Testis (tissue), 3 donors: ENCODE measurements around the gene CPNE7. TPM values are rescaled to one million over a fixed set of nuclear protein-coding genes. Genes with fewer than 3 reads are reported as not detected.

Source experiments
- DNase-seq: peaks from one replicate; pipeline ENCODE4 v3.0.0-alpha.2; 2019
- H3K27ac ChIP-seq, 2 donors: fragments of 200-600 bp; sonication (generic); one replicate each; pipeline ENCODE4 v1.5.1; 2019
- H3K27me3 ChIP-seq: fragments of 200-600 bp; sonication (generic); one replicate; pipeline ENCODE4 v1.5.1; 2019
- H3K36me3 ChIP-seq: fragments of 200-600 bp; sonication (generic); one replicate; pipeline ENCODE4 v1.5.1; 2017; ENCODE audit warnings: low read depth; ENCODE audit errors: missing control alignments
- H3K4me1 ChIP-seq: fragments of 200-600 bp; sonication (generic); one replicate; pipeline ENCODE4 v1.5.1; 2019
- H3K4me3 ChIP-seq, 2 donors: fragments of 200-600 bp; sonication (generic); one replicate each; pipeline ENCODE4 v1.5.1; 2017 to 2019
- H3K9me3 ChIP-seq: fragments of 200-600 bp; sonication (generic); one replicate; pipeline ENCODE4 v1.5.1; 2017
- CTCF ChIP-seq, 3 experiments: fragments of 450-650 bp in 2 of 3; fragments of 200-600 bp in 1 of 3; sonication (generic) in 1 of 3; IDR thresholded peaks; one replicate each; pipeline ENCODE4 v1.5.1; 2016 to 2019; ENCODE audit warnings: antibody characterized with exemption in 3 of 3, mild to moderate bottlenecking in 2 of 3, moderate library complexity in 1 of 3
- POLR2A ChIP-seq: fragments of 450-650 bp; IDR thresholded peaks from one replicate; pipeline ENCODE4 v1.6.1; 2017; ENCODE audit warnings: antibody characterized with exemption, mild to moderate bottlenecking, moderate library complexity
- WGBS, 2 donors: methylation state at CpG; one replicate each; pipeline ENCODE4 v1.1.5; 2018; 5-methylcytosine and 5-hydroxymethylcytosine counted together
- intact Hi-C: fragments of 100-400 bp; cut with DNase I; formaldehyde crosslinking; loops from one replicate; pipeline ENCODE4 v1.15.1; 2023; ENCODE audit warnings: low total_unique reads
- polyA plus RNA-seq: library from polyadenylated mRNA; stranded (reverse); fragments of 350-450 nt; fragmentation: Illumina TruSeq; extraction: RNeasy Lipid Tissue Mini Kit (QIAGEN cat#74804); gene quantifications from one replicate; pipeline ENCODE4 v1.2.3, GENCODE V29; 2014; ENCODE audit warnings: low read depth, low replicate concordance; ENCODE audit not compliant: insufficient read depth
- total RNA-seq, 2 donors: library from RNA; depleted of rRNA; stranded (reverse); fragments of >200 nt; gene quantifications; one replicate each; pipeline ENCODE4 v1.2.3, GENCODE V29; 2016

The CPNE7 gene
- total and polyA plus RNA-seq, 3 donors from 2014 or later: 3.3 to 15.0 (median 12.5) TPM

DNA sequence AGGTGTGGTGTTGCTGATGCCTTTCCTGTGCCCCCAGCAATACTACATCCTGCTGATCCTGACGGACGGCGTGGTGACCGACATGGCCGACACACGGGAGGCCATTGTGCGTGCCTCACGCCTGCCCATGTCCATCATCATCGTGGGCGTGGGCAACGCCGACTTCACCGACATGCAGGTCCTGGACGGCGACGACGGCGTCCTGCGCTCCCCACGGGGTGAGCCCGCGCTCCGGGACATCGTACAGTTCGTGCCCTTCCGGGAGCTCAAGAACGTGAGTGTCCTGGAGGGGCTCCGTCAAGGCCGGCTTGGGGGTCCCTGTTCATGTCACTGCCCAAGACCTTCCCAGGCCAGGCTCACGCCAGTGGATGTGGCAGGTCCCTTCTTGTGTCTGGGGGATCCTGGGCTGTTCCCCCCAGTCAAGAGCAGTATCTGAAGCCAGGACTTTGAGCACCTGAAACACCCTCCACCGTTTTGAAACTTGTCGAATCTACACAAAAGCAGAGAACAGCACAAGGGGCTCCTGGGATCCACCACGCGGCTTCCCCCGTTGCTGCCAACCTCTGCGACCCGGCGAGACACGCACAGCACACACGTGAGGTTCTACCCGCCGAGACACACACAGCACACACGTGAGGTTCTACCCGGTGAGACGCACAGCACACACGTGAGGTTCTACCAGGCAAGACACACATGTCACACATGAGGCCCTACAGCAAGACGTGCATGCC lies 19.9 kb downstream of the CPNE7 start:
- no peak overlapping the region for H3K4me3 ChIP-seq
- intact Hi-C loops: no loop called here
- 92 to 96% methylated on average over 47 of the region's 47 CpGs for WGBS, 2 donors

DNA sequence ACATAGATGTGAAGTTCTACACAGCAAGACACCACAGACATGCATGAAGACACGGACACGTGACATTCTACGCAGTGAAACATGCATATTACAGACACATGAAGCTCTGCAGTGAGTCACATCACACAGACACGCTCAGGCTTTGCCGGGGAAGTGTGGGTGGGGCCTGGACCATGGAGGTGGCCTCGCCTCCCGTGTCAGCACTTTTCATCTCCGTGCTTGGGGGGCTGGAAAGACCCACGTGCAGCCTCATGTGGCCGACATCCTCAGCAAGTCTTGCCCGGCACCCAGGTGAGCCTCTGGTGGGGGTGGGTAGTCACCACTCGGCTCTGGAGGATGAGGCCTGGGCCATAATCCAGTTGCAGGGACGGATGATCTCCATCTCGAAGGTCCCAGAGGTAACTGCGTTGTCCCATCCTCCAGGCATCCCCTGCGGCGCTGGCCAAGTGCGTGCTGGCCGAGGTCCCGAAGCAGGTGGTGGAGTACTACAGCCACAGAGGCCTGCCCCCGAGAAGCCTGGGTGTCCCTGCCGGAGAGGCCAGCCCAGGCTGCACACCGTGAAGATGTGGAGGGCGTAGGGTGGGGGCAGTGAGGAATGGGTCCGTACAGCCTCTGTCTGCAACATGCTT lies 20.6 kb downstream of the CPNE7 start:
- DNase-seq: no peak
- 91 to 95% methylated on average over 16 to 25 of the region's 25 CpGs for WGBS, 2 donors
- intact Hi-C loops: no loop called here
- TF ChIP-seq CTCF (IDR thresholded peaks at IDR 0.05) (no peak), POLR2A (no peak)
- no peak overlapping the region for H3K4me3 ChIP-seq
- no peaks in the 10 kb centered on the region for H3K27me3 ChIP-seq
- no peaks in the 10 kb centered on the region for H3K9me3 ChIP-seq
- no peaks in the 10 kb centered on the region for H3K4me1 ChIP-seq
- no peaks in the 10 kb centered on the region for H3K36me3 ChIP-seq
- H3K27ac ChIP-seq: no peak overlapping the region

More for the DNA sequence above, 19.9 kb downstream of the CPNE7 start:
- Histone ChIP-seq H3K4me1 (no peaks in the 10 kb centered on the region), H3K27me3 (no peaks in the 10 kb centered on the region), H3K27ac (no peak overlapping the region), H3K9me3 (no peaks in the 10 kb centered on the region), H3K36me3 (no peaks in the 10 kb centered on the region)
- no peak for DNase-seq
- TF ChIP-seq POLR2A (no peak), CTCF (IDR thresholded peaks at IDR 0.05) (no peak)

GRCh38 chr16:89596957-89597649 lies 21.5 kb downstream of the CPNE7 start:
- 87 to 90% methylated on average over 2 to 19 of the region's 19 CpGs for whole genome bisulfite sequencing, 2 donors
- Histone ChIP-seq H3K9me3 (no peaks in the 10 kb centered on the region), H3K27me3 (no peaks in the 10 kb centered on the region), H3K4me3 (no peak overlapping the region), H3K4me1 (peaks cover 2% of the 10 kb centered on the region), H3K36me3 (no peaks in the 10 kb centered on the region), H3K27ac (no peak overlapping the region)
- no peak for DNase-seq
- TF ChIP-seq CTCF (IDR thresholded peaks at IDR 0.05) (no peak), POLR2A (no peak)
- intact Hi-C loops: no loop called here

GRCh38 chr16:89598199-89598598 lies 22.6 kb downstream of the CPNE7 start:
- Histone ChIP-seq H3K36me3 (no peaks in the 10 kb centered on the region), H3K4me3 (no peak overlapping the region), H3K27me3 (no peaks in the 10 kb centered on the region), H3K27ac (no peak overlapping the region), H3K4me1 (peaks cover 10% of the 10 kb centered on the region), H3K9me3 (no peaks in the 10 kb centered on the region)
- DNase-seq: no peak
- 73% methylated on average over 8 of the region's 14 CpGs; no CpG with 5 or more reads in 1 of the 2 donors for WGBS, 2 donors
- intact Hi-C loops: no loop called here
- TF ChIP-seq POLR2A: no peak
- TF ChIP-seq CTCF (IDR thresholded peaks at IDR 0.05): no peak
